PFSK-1 (cell line): Measurements from ENCODE around the gene AUH.

Experiments
- POLR2AphosphoS5 ChIP-seq: IDR thresholded peaks from 2 replicates; pipeline ENCODE4 v1.6.1; 2012; ENCODE audit warnings: low read depth, mild to moderate bottlenecking, control low read depth, low read length, moderate library complexity
- SIN3A ChIP-seq: IDR thresholded peaks from 2 replicates; pipeline ENCODE4 v1.6.1; 2012; ENCODE audit warnings: mild to moderate bottlenecking, low read length, moderate library complexity, borderline replicate concordance; ENCODE audit not compliant: insufficient read depth
- TAF1 ChIP-seq: IDR thresholded peaks from 2 replicates; pipeline ENCODE4 v1.6.1; 2012; ENCODE audit warnings: low read length, control low read depth, borderline replicate concordance; ENCODE audit not compliant: insufficient read depth
- TF ChIP-seq, protein P1 (sequence below), 2 experiments: IDR thresholded peaks; 2 replicates each; pipeline versions ENCODE4 v1.6.1 to v1.8.0; 2011 to 2012; ENCODE audit warnings: low read depth in 2 of 2, low read length in 2 of 2, control low read depth in 1 of 2, inconsistent platforms in 1 of 2, mild to moderate bottlenecking in 1 of 2, moderate library complexity in 1 of 2; ENCODE audit not compliant: insufficient read depth in 1 of 2

DNA sequence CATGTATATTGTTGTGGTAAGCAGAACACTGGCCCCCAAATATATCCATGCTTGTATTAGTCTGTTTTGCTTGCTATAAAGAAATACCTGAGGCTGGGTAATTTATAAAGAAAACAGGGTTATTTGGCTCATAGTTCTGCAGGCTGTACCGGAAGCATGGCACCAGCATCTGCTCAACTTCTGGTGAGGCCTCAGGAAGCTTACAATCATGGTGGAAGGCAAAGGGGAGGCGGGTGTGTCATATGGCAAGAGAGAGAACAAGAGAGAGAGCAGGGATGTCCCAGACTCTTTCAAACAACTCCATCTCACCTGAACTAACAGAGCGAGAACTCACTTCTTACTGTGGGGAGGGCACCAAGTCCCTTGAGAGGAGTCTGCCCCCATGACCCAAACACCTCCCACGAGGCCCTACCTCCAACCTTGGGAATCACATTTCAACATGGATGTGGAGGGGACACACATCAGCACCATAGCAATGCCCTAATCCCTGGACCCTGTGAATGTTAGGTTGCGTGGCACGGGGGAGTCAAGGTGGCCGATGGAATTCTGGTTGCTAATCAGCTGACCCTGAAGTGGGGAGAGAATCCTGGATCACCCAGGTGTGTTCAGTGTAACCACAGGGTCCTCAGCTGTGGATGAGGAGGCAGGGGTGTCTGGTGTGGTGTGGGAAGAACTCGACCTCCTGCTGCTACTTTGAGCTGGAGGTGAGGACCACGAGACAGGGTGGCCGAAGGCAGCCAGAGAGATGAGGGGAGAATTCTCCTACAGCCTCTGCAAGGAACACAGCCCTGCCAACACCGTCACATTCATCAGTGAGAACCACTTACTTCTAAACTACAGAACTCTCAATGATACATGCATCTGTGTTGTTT lies 172.8 kb downstream of the AUH start:
- TF ChIP-seq POLR2AphosphoS5 (no peak), TAF1 (no peak), SIN3A (no peak)
- TF ChIP-seq, protein P1, sequence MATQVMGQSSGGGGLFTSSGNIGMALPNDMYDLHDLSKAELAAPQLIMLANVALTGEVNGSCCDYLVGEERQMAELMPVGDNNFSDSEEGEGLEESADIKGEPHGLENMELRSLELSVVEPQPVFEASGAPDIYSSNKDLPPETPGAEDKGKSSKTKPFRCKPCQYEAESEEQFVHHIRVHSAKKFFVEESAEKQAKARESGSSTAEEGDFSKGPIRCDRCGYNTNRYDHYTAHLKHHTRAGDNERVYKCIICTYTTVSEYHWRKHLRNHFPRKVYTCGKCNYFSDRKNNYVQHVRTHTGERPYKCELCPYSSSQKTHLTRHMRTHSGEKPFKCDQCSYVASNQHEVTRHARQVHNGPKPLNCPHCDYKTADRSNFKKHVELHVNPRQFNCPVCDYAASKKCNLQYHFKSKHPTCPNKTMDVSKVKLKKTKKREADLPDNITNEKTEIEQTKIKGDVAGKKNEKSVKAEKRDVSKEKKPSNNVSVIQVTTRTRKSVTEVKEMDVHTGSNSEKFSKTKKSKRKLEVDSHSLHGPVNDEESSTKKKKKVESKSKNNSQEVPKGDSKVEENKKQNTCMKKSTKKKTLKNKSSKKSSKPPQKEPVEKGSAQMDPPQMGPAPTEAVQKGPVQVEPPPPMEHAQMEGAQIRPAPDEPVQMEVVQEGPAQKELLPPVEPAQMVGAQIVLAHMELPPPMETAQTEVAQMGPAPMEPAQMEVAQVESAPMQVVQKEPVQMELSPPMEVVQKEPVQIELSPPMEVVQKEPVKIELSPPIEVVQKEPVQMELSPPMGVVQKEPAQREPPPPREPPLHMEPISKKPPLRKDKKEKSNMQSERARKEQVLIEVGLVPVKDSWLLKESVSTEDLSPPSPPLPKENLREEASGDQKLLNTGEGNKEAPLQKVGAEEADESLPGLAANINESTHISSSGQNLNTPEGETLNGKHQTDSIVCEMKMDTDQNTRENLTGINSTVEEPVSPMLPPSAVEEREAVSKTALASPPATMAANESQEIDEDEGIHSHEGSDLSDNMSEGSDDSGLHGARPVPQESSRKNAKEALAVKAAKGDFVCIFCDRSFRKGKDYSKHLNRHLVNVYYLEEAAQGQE (IDR thresholded peaks at IDR 0.05; ENCODE audit: insufficient read depth in 1 of 2, low read depth in 2 of 2, low read length in 2 of 2): no peak
